8988T (cell line): ENCODE data around the gene ARHGAP32.
"Not testable (repeated sequence)": the region's sequence is repeated elsewhere in the genome, so short reads cannot be mapped to it uniquely, and the experiment has no call there.

Experiments used
- DNase-seq: peaks from one replicate; pipeline ENCODE4 v3.0.0; 2011

Gene ARHGAP32

GRCh38 chr11:129195682-129196081 is 3.6 kb upstream of the ARHGAP32 start:
- no peak for DNase-seq

GRCh38 chr11:129191649-129192048 is 476 bp downstream of the ARHGAP32 start:
- DNase-seq = no peak

- no peak for DNase-seq
Measured at GRCh38 chr11:129190087-129190486, 2.0 kb downstream of the ARHGAP32 start.

DNA sequence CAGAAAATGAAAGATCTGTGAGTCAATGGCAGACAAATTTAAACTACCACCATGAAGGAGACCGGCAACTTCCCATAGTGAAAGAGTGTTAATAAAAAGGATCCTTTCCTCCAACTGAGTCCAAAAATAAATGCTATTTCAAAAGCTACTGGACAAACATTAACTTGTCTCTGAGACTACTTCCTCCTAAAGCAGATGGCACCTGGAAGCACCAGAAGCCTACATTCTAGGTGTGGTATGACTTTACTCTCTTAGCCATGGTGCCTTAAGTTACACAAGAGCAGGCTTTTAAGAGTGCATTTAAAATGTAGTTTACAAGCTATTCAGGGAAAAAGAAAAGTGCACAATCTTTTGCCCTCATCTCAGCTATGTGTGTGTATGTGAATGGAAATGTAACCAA is 2.5 kb downstream of the ARHGAP32 start:
- DNase-seq = no peak

GRCh38 chr11:129185082-129185481 is 7.0 kb downstream of the ARHGAP32 start:
- not testable (repeated sequence) for DNase-seq

DNA sequence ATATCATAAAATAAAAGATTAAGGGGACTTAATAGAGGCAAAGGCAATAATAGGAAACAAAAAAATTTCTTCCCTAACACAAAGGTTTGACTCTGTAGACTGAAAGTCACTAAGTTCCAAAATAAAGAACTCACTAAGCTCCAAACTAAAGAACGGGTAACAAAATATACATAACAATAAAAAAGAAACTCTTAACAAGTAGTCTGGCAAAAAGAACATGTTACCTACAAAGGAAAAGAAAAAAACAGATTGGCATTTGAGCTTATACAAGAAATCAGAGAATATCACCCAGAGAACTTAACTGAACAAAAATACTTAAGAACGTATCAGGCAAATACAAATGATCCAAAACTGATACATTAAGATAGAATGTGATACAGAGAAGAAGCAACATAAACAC is 7.5 kb downstream of the ARHGAP32 start:
- DNase-seq = no peak

DNA sequence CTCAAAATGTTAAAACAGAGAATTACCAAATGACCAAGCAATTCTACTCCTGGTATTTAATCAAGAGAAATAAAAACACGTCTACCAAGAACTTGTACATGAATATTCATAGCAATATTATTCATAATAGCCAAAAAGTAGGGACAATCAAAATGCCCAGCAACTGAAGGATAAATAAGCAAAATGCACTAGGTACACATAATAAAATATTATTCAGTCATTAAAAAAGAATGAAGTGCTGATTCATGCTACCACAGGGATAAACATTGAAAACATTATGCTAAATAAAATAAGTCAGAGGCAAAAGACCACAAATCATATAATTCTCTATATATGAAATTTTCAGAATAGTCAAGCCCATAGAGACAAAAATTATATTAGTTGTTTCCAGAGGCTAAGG is 24.8 kb downstream of the ARHGAP32 start:
- DNase-seq = no peak

DNA sequence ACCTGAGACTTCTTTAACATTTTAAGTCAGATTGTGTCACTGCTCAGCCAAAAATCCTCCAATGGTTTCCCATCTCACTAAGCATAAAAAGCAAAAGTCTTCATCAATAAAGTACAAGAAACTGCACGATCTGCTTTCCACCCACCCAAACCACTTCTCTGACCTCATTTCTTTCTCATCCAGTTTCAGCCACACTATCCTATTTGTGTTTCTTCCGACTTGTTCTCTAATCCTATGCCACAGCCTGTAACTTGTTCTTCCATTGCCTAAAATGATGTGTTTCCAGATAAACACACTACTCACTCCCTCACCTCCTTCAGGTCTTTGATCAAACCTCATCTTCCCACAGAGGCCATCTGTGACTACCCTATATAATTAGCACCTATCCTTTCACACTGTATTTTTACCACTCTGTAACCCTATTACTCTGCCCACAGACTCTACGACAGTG is 28.4 kb downstream of the ARHGAP32 start:
- no peak for DNase-seq

DNA sequence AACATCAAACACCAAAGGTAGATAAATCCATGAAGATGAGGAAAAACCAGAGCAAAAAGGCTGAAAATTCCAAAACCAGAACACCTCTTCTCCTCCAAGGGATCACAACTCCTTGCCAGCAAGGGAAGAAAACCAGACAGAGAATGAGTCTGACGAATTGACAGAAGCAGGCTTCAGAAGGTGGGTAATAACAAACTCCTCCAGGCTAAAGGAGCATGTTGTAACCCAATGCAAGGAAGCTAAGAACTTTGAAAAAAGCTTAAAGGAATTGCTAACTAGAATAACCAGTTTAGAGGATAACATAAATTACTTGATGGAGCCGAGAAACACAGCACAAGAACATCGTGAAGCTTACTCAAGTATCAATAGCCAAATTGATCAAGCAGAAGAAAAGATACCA is 35.0 kb downstream of the ARHGAP32 start:
- DNase-seq = not testable (repeated sequence)

GRCh38 chr11:129155745-129156144 is 36.4 kb downstream of the ARHGAP32 start:
- DNase-seq = no peak

DNA sequence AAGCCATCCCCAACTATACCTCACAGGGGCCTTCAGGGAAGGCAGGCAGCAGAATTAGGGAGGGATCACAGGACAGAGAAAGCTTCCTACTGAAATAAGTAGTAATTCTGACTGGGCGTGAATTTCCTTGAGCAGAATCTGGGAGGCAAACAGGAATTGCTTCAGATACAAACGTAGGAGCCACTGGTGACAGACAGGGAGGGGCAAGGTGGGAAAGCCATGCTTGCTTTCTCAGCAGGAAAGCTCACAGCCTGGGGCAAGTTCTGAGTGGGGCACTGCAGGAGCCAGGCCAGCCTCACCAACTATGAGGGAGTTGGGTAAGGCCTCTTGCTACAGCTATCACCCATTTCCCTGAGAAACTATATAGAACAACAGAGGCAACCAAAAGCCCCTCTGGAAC is 43.6 kb downstream of the ARHGAP32 start:
- DNase-seq = no peak

GRCh38 chr11:129146191-129146590 is 45.9 kb downstream of the ARHGAP32 start:
- no peak for DNase-seq

GRCh38 chr11:129145276-129145675 is 46.8 kb downstream of the ARHGAP32 start:
- no peak for DNase-seq

DNA sequence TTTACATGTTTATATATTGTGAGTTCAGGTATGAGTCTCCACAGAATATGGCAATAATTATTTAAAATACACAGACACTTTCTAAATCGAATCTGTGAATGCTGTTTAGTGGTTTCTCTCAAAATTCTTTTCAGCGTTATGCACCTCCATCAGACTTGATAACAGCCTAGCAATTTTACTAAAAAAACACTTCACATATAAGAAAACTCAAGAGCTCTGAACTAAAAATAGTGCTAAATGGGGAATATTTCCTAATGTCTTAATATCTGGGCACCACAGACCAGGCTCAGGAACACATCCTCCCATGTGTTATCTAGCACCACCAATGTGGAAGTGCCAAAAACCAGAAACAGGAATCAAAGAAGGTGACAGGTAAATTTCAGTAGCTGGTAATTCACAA is 47.9 kb downstream of the ARHGAP32 start:
- DNase-seq = no peak

- peak; percentile 20 for DNase-seq
Measured at GRCh38 chr11:129143335-129143734, 48.8 kb downstream of the ARHGAP32 start.

- DNase-seq = no peak
Measured at GRCh38 chr11:129141748-129142523, 50.2 kb downstream of the ARHGAP32 start.

- no peak for DNase-seq
Measured at GRCh38 chr11:129131316-129131715, 60.8 kb downstream of the ARHGAP32 start.

GRCh38 chr11:129128881-129129620 is 63.1 kb downstream of the ARHGAP32 start:
- not testable (repeated sequence) for DNase-seq

DNA sequence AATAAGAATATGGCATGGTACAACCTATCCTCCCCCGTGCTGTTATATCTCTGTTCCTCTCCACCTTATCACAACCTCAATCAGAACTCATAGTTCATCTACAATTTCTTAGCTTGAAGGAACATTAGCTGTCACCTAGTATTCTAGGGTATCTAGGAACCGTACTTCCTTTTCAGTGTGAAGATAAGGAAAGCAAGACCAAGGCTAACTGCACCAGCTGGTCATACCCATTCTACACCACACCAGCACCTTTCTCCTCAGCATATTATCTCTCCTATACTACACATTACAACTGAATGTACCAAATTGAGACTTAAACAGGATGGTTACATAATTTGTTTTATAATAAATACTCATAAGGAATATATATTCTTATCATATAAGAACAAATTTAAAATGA is 73.1 kb downstream of the ARHGAP32 start:
- no peak for DNase-seq

DNA sequence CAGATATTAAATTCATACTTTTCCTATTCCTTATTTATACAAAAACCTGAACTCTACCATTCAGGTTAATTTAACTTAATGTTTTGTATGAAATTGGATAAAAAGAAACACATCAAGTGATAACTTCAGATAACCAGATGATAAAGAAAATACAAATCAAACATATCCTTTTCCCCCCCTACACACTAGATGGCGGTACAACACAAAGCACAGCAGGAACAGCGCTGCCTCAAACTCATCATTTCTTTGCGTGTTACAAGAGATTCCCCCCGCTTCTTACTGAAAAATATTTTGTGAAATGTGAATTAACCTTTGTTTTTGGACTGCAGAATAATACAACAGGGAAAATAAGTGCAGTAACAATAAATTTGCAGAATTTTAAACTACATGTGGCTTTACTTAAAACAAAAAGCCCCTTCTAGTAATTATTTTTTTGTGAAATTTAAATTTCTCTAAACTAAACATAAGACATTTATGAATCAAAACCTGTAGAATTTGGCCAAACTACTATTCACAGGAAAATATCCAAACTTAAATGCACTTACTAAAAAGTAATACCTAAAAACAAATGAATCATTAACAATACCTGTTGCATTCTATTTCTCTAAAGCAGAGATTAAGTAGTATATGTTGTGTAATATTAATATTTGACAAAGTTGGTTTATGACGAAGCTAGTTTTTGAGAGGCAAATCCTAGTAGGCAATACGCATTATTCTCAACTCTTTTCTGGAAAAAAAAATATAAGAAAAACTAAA is 74.4 kb downstream of the ARHGAP32 start:
- no peak for DNase-seq

DNA sequence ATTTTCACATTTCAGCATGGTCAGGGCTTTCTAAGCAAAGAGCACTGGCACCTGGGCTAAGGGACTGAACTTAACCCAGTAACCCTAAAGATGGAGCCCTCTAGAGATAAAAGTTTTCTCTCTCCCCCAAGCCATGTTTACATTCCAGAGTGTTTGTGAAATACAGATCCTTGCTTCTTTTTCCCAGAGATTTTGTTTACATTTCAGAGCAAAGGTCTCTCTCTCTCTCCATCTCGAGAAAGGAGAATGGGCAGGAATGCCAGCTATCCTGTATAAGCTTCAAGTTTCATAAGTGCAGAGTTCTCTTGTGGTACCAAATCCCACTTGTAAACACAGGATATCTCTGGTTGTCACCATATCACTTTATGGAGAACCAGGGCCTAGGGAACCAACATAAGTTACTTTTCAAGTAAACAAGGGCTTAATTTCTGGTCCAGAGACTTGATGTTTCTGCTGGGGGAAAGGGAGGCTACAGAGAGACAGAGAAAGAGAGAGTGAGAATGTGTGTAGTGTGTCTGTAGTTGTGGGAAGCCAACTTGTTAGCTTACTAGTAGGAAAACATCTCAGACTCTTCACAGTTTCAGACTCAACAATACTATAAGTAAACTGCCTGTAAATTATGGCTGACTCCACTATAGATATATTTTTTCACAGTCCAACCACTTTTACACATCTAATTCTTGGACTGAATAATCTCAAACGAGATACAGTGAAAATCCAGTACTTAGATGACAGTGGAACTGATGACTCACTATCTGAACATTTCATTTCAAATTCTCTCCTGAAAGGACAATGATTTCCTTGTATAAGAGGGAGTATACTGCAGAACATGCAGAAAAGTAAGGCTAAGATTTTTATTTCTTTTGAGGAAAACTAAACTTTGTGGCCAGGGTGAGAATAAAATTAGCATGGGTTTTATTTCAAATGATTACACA is 76.2 kb downstream of the ARHGAP32 start:
- no peak for DNase-seq

DNA sequence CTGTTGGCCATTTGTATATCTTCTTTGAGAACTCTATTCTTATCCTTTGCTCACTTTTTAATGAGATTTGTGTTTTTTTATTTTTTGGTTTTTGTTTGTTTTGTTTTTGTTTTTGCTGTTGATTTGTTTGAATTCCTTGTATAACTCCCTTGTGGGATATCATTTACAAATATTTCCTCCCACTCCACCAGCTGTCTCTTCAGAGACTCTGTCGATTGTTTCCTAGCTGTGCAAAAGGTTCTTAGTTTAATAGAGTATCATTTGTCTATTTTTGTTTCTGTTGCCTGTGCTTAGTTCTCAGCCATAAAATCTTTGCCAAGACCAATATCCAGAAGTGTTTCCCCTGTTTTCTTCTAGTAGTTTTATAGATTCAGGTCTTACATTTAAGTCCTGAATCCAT is 82.4 kb downstream of the ARHGAP32 start:
- no peak for DNase-seq
